Measurements from ENCODE around the gene QPRT.
"Not testable (repeated sequence)": the region's sequence is repeated elsewhere in the genome, so short reads cannot be mapped to it uniquely, and the experiment has no call there.

QPRT gene

GRCh38 chr16:29694384-29695195, 15.6 kb downstream of the QPRT start:
- Histone ChIP-seq H3K27ac (no peak overlapping the region), H3K4me3 (ENCODE audit: low read depth in 1 of 2, low read length in 1 of 2) (no peak overlapping the region), H3K4me1 (ENCODE audit: control insufficient read depth in 1 of 2, insufficient read depth in 1 of 2, low read depth in 1 of 2, low read length in 1 of 2) (peaks cover 4 to 5% of the 10 kb centered on the region in 2 experiments), H3K9me3 (no peaks in the 10 kb centered on the region), H3K36me3 (no peaks in the 10 kb centered on the region), H3K27me3 (no peaks in the 10 kb centered on the region)
- no peak for TF ChIP-seq CTCF (IDR thresholded peaks at IDR 0.05)

- not testable (repeated sequence) for H3K4me3 ChIP-seq (ENCODE audit: low read depth in 1 of 2, low read length in 1 of 2); H3K4me1 ChIP-seq (ENCODE audit: control insufficient read depth in 1 of 2, insufficient read depth in 1 of 2, low read depth in 1 of 2, low read length in 1 of 2); H3K27me3 ChIP-seq; H3K36me3 ChIP-seq; H3K9me3 ChIP-seq; H3K27ac ChIP-seq
Measured at GRCh38 chr16:29695675-29696074, 16.7 kb downstream of the QPRT start.

- H3K4me1 ChIP-seq (ENCODE audit: control insufficient read depth in 1 of 2, insufficient read depth in 1 of 2, low read depth in 1 of 2, low read length in 1 of 2) = peaks cover 4 to 6% of the 10 kb centered on the region in 2 experiments
- H3K27ac ChIP-seq = no peak overlapping the region
- H3K27me3 ChIP-seq = peaks cover 9% of the 10 kb centered on the region
- no peak overlapping the region for H3K4me3 ChIP-seq (ENCODE audit: low read depth in 1 of 2, low read length in 1 of 2)
- no peak for TF ChIP-seq CTCF (IDR thresholded peaks at IDR 0.05)
- H3K9me3 ChIP-seq = no peaks in the 10 kb centered on the region
- no peaks in the 10 kb centered on the region for H3K36me3 ChIP-seq
Measured at GRCh38 chr16:29696881-29697331, 17.9 kb downstream of the QPRT start.

- Histone ChIP-seq H3K27me3 (peaks cover 14% of the 10 kb centered on the region), H3K9me3 (no peaks in the 10 kb centered on the region), H3K4me1 (ENCODE audit: control insufficient read depth in 1 of 2, insufficient read depth in 1 of 2, low read depth in 1 of 2, low read length in 1 of 2) (peaks cover 4 to 5% of the 10 kb centered on the region in 2 experiments), H3K36me3 (no peaks in the 10 kb centered on the region), H3K4me3 (ENCODE audit: low read depth in 1 of 2, low read length in 1 of 2) (no peak overlapping the region), H3K27ac (no peak overlapping the region)
- no peak for TF ChIP-seq CTCF (IDR thresholded peaks at IDR 0.05)
Measured at GRCh38 chr16:29697391-29697790, 18.4 kb downstream of the QPRT start.

- H3K27me3 ChIP-seq = peaks cover 21% of the 10 kb centered on the region
- peaks cover 4 to 5% of the 10 kb centered on the region in 2 experiments for H3K4me1 ChIP-seq (ENCODE audit: control insufficient read depth in 1 of 2, insufficient read depth in 1 of 2, low read depth in 1 of 2, low read length in 1 of 2)
- TF ChIP-seq CTCF (IDR thresholded peaks at IDR 0.05) = no peak
- no peak overlapping the region for H3K27ac ChIP-seq
- H3K9me3 ChIP-seq = no peaks in the 10 kb centered on the region
- no peaks in the 10 kb centered on the region for H3K36me3 ChIP-seq
- no peak overlapping the region for H3K4me3 ChIP-seq (ENCODE audit: low read depth in 1 of 2, low read length in 1 of 2)
Measured at GRCh38 chr16:29698042-29698441, 19.1 kb downstream of the QPRT start.

- H3K27me3 ChIP-seq = peaks cover 21% of the 10 kb centered on the region
- H3K9me3 ChIP-seq = no peaks in the 10 kb centered on the region
- peaks cover 4 to 5% of the 10 kb centered on the region in 2 experiments for H3K4me1 ChIP-seq (ENCODE audit: control insufficient read depth in 1 of 2, insufficient read depth in 1 of 2, low read depth in 1 of 2, low read length in 1 of 2)
- H3K36me3 ChIP-seq = no peaks in the 10 kb centered on the region
- H3K27ac ChIP-seq = no peak overlapping the region
- no peak overlapping the region for H3K4me3 ChIP-seq (ENCODE audit: low read depth in 1 of 2, low read length in 1 of 2)
- no peak for TF ChIP-seq CTCF (IDR thresholded peaks at IDR 0.05)
Measured at GRCh38 chr16:29698484-29699323, 19.7 kb downstream of the QPRT start.

Measured in neutrophil (primary cell).